Activated CD4-positive, alpha-beta memory T cell treated with anti-CD3 and anti-CD28 coated beads, Interleukin-2, amount 10 ng/mL, durations not matched to agents 7 days and 5 days (primary cell): Measurements from ENCODE around the gene TENM3. TPM values are rescaled to one million over a fixed set of nuclear protein-coding genes. Genes with fewer than 3 reads are reported as not detected.

ENCODE experiments used
- CTCF ChIA-PET: fragments of 350-600 bp; sonication (Branson Sonifier 250); formaldehyde crosslinking; loops from one replicate; lab custom pipeline; 2021; ENCODE audit warnings: antibody characterized with exemption, inconsistent platforms; lab: Charles Lee
- POLR2A ChIA-PET: fragments of 350-600 bp; sonication (Branson Sonifier 250); formaldehyde crosslinking; loops from one replicate; lab custom pipeline; 2021; ENCODE audit warnings: antibody characterized with exemption; lab: Charles Lee
- DNase-seq: peaks from one replicate; pipeline ENCODE4 v3.0.0-alpha.2; 2020
- H3K27ac Mint-ChIP-seq: one replicate; pipeline ENCODE4 v1.8.0; 2021; ENCODE audit warnings: mild to moderate bottlenecking, mixed read lengths
- H3K27me3 Mint-ChIP-seq: one replicate; pipeline ENCODE4 v1.8.0; 2021; ENCODE audit warnings: mixed read lengths
- H3K36me3 Mint-ChIP-seq: one replicate; pipeline ENCODE4 v1.8.0; 2021; ENCODE audit warnings: low read depth, mixed read lengths
- H3K4me1 Mint-ChIP-seq: one replicate; pipeline ENCODE4 v1.8.0; 2021; ENCODE audit warnings: mixed read lengths
- H3K4me3 Mint-ChIP-seq: one replicate; pipeline ENCODE4 v1.8.0; 2021; ENCODE audit warnings: mild to moderate bottlenecking, mixed read lengths
- H3K9me3 Mint-ChIP-seq: one replicate; pipeline ENCODE4 v1.8.0; 2021; ENCODE audit warnings: mixed read lengths
- total RNA-seq, 2 experiments: library from RNA; stranded (reverse); gene quantifications; one replicate each; pipeline ENCODE4 v1.2.3, GENCODE V29; 2021

The TENM3 gene
- total RNA-seq, 2 experiments from 2014 or later = not detected

DNA sequence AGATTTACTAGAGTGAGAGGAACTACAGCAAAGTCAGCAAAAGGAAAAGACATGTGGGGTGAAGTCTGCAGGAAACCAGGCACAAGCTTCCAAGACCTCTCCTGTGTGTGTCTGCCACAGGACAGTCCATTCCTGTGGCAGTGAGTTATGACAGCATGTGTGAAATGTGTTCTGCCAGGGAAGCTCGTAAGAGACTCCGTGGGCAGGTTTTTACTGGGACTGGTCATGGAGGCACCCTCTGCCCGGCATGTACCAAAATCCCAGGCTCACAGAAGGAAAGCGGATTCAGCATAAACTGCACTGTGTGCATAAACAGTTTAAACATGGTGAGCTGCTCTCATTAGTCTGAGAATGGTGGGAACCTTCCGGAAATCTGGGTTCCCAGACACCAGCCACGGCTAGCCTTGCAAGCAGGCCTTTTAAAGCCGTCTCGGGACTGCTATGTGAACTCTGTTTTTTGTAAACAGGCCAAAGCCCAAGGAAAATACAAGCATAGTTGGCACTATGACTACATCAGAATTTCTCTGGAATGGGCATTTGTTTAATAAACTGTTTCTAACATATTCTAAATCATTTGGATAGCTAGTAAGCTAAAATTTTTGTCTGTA lies 288.5 kb downstream of the TENM3 start:
- ChIA-PET POLR2A (no interaction called here), CTCF (no interaction called here)
- Mint-ChIP-seq H3K9me3 (no peaks in the 10 kb centered on the region), H3K4me3 (no peak overlapping the region), H3K36me3 (no peaks in the 10 kb centered on the region), H3K4me1 (no peaks in the 10 kb centered on the region), H3K27ac (no peak overlapping the region), H3K27me3 (no peaks in the 10 kb centered on the region)
- DNase-seq = no peak

- H3K4me3 Mint-ChIP-seq = no peak overlapping the region
- no peaks in the 10 kb centered on the region for H3K27me3 Mint-ChIP-seq
- ChIA-PET POLR2A (interaction anchor here (0.6 kb wide), 1 partner anchor 19 kb away, joined by 3 read pairs; no protein-coding TSS in a partner anchor), CTCF (no interaction called here)
- H3K9me3 Mint-ChIP-seq = no peaks in the 10 kb centered on the region
- DNase-seq = no peak
- H3K27ac Mint-ChIP-seq = no peak overlapping the region
- H3K36me3 Mint-ChIP-seq = no peaks in the 10 kb centered on the region
- no peaks in the 10 kb centered on the region for H3K4me1 Mint-ChIP-seq
Measured at GRCh38 chr4:182532441-182532840, 289.2 kb downstream of the TENM3 start.

DNA sequence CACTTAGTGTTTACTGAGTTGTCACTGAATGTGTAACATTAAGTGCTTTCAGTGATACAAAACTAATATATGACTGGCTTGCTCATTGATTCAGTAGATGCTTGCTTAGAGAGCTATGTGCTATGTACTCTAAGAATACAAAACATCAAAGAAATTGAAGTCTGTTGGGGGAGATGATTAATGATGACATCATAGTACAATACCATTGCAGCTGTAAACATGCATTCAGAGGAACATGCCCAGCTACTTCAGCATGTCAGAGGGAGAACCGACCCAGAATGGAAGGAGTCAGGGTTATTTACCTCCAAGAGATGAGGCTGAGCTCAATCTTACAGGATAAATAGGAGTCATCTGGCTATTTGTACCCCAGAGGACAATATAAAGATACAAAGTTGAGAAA lies 290.8 kb downstream of the TENM3 start:
- CTCF ChIA-PET = no interaction called here
- no peaks in the 10 kb centered on the region for H3K4me1 Mint-ChIP-seq
- H3K27me3 Mint-ChIP-seq = no peaks in the 10 kb centered on the region
- no peaks in the 10 kb centered on the region for H3K36me3 Mint-ChIP-seq
- POLR2A ChIA-PET = no interaction called here
- H3K9me3 Mint-ChIP-seq = no peaks in the 10 kb centered on the region
- no peak overlapping the region for H3K27ac Mint-ChIP-seq
- no peak for DNase-seq
- no peak overlapping the region for H3K4me3 Mint-ChIP-seq

DNA sequence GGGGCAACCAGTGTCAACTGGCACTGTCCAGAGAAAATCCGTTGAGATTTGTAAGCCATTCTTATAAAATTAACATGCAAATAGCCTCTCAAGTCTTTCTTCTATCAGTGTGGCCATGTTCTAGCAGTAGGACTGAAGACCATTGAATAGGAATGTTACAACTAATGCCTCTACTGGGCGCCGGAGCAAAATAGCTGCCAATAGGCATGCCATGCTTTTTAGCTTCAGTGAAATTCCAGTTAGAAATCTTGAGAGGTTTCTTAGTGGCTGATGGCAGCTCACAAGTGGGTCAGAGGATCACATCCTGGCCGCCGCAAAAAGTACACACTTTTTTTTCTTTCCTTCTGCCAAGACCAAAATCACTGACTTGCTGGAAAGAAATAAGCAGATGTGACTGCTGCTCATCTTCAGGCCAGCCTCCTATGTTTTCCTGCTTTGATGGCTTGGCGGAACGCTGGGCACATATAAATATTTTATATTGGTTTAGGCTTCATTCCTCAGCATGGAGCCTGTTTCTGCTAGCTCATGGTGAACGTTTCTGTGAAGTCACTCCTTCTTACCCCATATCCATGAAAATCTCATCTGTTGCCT lies 293.1 kb downstream of the TENM3 start:
- no peak overlapping the region for H3K4me3 Mint-ChIP-seq
- no peak for DNase-seq
- ChIA-PET POLR2A (no interaction called here), CTCF (no interaction called here)
- no peaks in the 10 kb centered on the region for H3K9me3 Mint-ChIP-seq
- H3K27ac Mint-ChIP-seq = no peak overlapping the region
- H3K4me1 Mint-ChIP-seq = no peaks in the 10 kb centered on the region
- H3K27me3 Mint-ChIP-seq = no peaks in the 10 kb centered on the region
- H3K36me3 Mint-ChIP-seq = no peaks in the 10 kb centered on the region

- CTCF ChIA-PET = no interaction called here
- Mint-ChIP-seq H3K4me3 (no peak overlapping the region), H3K36me3 (no peaks in the 10 kb centered on the region), H3K27ac (no peak overlapping the region), H3K9me3 (no peaks in the 10 kb centered on the region), H3K27me3 (no peaks in the 10 kb centered on the region), H3K4me1 (no peaks in the 10 kb centered on the region)
- no peak for DNase-seq
- POLR2A ChIA-PET = no interaction called here
Measured at GRCh38 chr4:182537031-182537795, 294.0 kb downstream of the TENM3 start.

DNA sequence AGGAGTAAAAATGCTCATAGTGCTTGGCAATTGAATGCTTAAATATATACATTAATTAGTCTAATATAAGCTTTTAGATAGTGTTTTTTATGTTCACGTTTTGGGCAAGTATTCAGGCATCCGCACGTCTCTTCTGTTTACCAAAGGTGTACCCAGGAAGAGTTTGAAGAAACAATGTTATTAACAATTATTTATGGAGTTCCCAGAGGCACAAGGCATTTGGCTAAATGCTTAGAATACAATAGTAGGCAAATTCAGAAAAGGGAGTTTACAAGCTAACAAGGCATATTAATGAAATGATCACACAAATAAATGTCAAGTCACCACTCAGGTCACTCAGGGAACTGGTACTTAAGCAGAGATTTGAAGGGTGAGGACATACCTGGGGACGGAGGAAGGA lies 294.8 kb downstream of the TENM3 start:
- Mint-ChIP-seq H3K4me3 (no peak overlapping the region), H3K4me1 (no peaks in the 10 kb centered on the region), H3K36me3 (no peaks in the 10 kb centered on the region), H3K9me3 (no peaks in the 10 kb centered on the region), H3K27ac (no peak overlapping the region), H3K27me3 (no peaks in the 10 kb centered on the region)
- CTCF ChIA-PET = no interaction called here
- POLR2A ChIA-PET = no interaction called here
- DNase-seq = no peak

DNA sequence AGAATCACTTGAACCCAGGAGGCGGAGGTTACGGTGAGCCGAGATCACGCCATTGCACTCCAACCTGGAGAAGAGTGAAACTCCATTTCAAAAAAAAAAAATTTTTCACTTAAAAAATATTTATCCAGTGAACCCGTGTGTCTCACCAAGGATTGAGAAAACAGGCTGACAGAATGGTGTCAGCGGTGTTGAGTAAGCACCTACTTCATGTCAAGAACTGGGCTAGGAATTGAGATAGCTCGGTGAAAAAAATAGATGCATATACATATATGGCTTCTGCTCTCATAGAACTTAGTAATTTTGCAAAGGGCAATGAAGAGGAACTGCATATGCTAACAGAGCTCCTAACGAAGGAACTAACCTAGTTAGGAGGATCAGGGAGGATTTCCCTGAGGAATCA lies 297.3 kb downstream of the TENM3 start:
- H3K4me3 Mint-ChIP-seq = no peak overlapping the region
- no peak for DNase-seq
- H3K9me3 Mint-ChIP-seq = no peaks in the 10 kb centered on the region
- POLR2A ChIA-PET = no interaction called here
- H3K4me1 Mint-ChIP-seq = no peaks in the 10 kb centered on the region
- H3K27ac Mint-ChIP-seq = no peak overlapping the region
- no peaks in the 10 kb centered on the region for H3K27me3 Mint-ChIP-seq
- CTCF ChIA-PET = no interaction called here
- H3K36me3 Mint-ChIP-seq = no peaks in the 10 kb centered on the region

DNA sequence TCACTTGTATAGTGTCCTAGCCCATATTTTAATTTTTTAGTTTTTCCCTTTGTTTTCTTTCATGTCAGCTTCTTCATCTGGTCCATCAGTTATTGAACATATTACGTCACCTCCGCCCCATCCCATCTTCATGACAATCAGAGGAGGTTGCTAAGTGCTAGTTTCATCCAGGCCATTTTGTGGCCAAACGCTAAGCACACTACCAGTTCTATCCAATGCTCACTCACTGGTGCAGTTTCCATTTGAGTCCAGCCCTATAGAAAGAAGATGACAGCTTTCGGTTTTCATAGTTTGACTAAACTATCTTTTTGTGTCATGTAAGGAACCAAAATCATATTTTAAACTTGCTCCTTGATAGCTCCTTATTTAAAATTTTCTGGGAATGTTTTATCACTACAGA lies 304.2 kb downstream of the TENM3 start:
- Mint-ChIP-seq H3K27ac (no peak overlapping the region), H3K9me3 (no peaks in the 10 kb centered on the region), H3K4me1 (no peaks in the 10 kb centered on the region), H3K27me3 (peaks cover 3% of the 10 kb centered on the region), H3K4me3 (no peak overlapping the region), H3K36me3 (no peaks in the 10 kb centered on the region)
- ChIA-PET CTCF (no interaction called here), POLR2A (no interaction called here)
- no peak for DNase-seq

- no peaks in the 10 kb centered on the region for H3K4me1 Mint-ChIP-seq
- H3K4me3 Mint-ChIP-seq = no peak overlapping the region
- peaks cover 3% of the 10 kb centered on the region for H3K27me3 Mint-ChIP-seq
- H3K36me3 Mint-ChIP-seq = no peaks in the 10 kb centered on the region
- no peak overlapping the region for H3K27ac Mint-ChIP-seq
- POLR2A ChIA-PET = no interaction called here
- H3K9me3 Mint-ChIP-seq = no peaks in the 10 kb centered on the region
- CTCF ChIA-PET = no interaction called here
- DNase-seq = no peak
Measured at GRCh38 chr4:182548156-182548555, 305.0 kb downstream of the TENM3 start.

DNA sequence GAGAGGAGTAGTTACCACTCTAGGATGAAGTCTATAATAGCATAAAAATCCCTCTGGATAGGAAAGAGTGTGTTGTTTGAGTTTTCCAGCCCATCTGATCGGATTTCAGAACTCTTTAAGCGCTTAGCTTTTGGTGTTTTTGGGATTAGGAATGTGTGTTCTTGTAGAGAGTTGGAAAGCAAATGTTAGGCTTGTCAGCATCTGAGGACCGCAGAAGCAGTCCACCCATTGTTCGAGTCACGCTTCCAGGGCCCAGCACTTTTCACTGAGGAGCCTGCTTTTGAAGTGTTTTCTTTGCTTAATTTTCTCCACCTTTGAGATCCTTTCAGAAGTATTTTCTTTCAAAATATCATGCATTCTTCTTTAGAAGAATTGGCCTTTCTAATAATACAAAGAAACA lies 306.2 kb downstream of the TENM3 start:
- Mint-ChIP-seq H3K9me3 (no peaks in the 10 kb centered on the region), H3K4me3 (no peak overlapping the region), H3K27ac (no peak overlapping the region), H3K4me1 (no peaks in the 10 kb centered on the region), H3K36me3 (no peaks in the 10 kb centered on the region), H3K27me3 (peaks cover 3% of the 10 kb centered on the region)
- DNase-seq = no peak
- CTCF ChIA-PET = no interaction called here
- POLR2A ChIA-PET = no interaction called here

- H3K4me1 Mint-ChIP-seq = no peaks in the 10 kb centered on the region
- no peak overlapping the region for H3K27ac Mint-ChIP-seq
- H3K9me3 Mint-ChIP-seq = no peaks in the 10 kb centered on the region
- ChIA-PET CTCF (no interaction called here), POLR2A (no interaction called here)
- no peak overlapping the region for H3K4me3 Mint-ChIP-seq
- no peak for DNase-seq
- no peaks in the 10 kb centered on the region for H3K36me3 Mint-ChIP-seq
- peaks cover 3% of the 10 kb centered on the region for H3K27me3 Mint-ChIP-seq
Measured at GRCh38 chr4:182552948-182553347, 309.7 kb downstream of the TENM3 start.

- CTCF ChIA-PET = no interaction called here
- Mint-ChIP-seq H3K36me3 (no peaks in the 10 kb centered on the region), H3K27ac (no peak overlapping the region), H3K9me3 (no peaks in the 10 kb centered on the region), H3K4me3 (no peak overlapping the region), H3K27me3 (peaks cover 3% of the 10 kb centered on the region), H3K4me1 (no peaks in the 10 kb centered on the region)
- POLR2A ChIA-PET = no interaction called here
- DNase-seq = no peak
Measured at GRCh38 chr4:182553653-182554052, 310.5 kb downstream of the TENM3 start.

GRCh38 chr4:182554736-182555135 lies 311.5 kb downstream of the TENM3 start:
- Mint-ChIP-seq H3K4me3 (no peak overlapping the region), H3K27me3 (peaks cover 3% of the 10 kb centered on the region), H3K4me1 (no peaks in the 10 kb centered on the region), H3K9me3 (no peaks in the 10 kb centered on the region), H3K27ac (no peak overlapping the region), H3K36me3 (no peaks in the 10 kb centered on the region)
- POLR2A ChIA-PET = no interaction called here
- CTCF ChIA-PET = no interaction called here
- DNase-seq = no peak

DNA sequence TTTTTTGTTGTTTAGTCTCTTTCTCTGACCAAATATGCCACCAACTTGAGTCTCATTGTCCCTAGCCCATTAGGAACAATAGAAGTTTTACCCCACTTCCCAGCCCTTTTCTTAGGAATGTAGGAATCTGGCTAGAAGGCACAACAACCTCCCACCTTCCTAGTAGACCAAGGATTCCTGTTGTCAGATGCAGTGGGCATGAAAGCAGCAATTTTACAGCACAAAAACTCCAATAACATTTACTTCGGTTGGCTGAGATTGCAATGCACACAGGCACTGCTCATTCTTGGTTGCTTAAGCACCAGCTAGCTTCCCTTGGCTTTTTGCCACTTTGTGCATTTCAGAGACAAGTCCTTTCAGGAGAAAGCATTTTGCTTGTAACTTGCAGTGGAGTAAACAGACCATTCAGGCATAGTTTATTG lies 312.8 kb downstream of the TENM3 start:
- DNase-seq = no peak
- Mint-ChIP-seq H3K27ac (no peak overlapping the region), H3K36me3 (no peaks in the 10 kb centered on the region), H3K4me1 (no peaks in the 10 kb centered on the region), H3K27me3 (peaks cover 3% of the 10 kb centered on the region), H3K9me3 (no peaks in the 10 kb centered on the region), H3K4me3 (no peak overlapping the region)
- ChIA-PET CTCF (no interaction called here), POLR2A (no interaction called here)
